Mesenchymal stem cell (in vitro differentiated cells and primary cell): ENCODE results near the gene THOC6.

Source experiments
- DNase-seq: peaks from one replicate; pipeline ENCODE4 v3.0.0-alpha.2; 2013
- H2AFZ ChIP-seq: one replicate; pipeline ENCODE4 v1.6.1; 2013; ENCODE audit warnings: low read depth, mild to moderate bottlenecking, control low read depth, inconsistent platforms, low read length, moderate library complexity
- H2AK5ac ChIP-seq: 2 replicates; pipeline ENCODE4 v1.6.1; 2013; ENCODE audit warnings: low read length, moderate library complexity, mild to moderate bottlenecking, inconsistent platforms; ENCODE audit not compliant: severe bottlenecking
- H2BK120ac ChIP-seq: one replicate; pipeline ENCODE4 v1.6.1; 2013; ENCODE audit warnings: low read depth, mild to moderate bottlenecking, inconsistent platforms, low read length, moderate library complexity
- H2BK12ac ChIP-seq, 2 experiments: one replicate each; pipeline ENCODE4 v1.6.1; 2013; ENCODE audit warnings: inconsistent platforms in 2 of 2, low read length in 2 of 2, mild to moderate bottlenecking in 2 of 2, moderate library complexity in 2 of 2, control low read depth in 1 of 2
- H2BK15ac ChIP-seq: one replicate; pipeline ENCODE4 v1.6.1; 2013; ENCODE audit warnings: mild to moderate bottlenecking, low read depth, inconsistent platforms; ENCODE audit not compliant: poor library complexity, severe bottlenecking
- H2BK5ac ChIP-seq: 2 replicates; pipeline ENCODE4 v1.6.1; 2013; ENCODE audit warnings: low read depth, mild to moderate bottlenecking, low read length, control low read depth, inconsistent platforms; ENCODE audit not compliant: poor library complexity, severe bottlenecking
- H3K14ac ChIP-seq, 2 experiments: one replicate each; pipeline ENCODE4 v1.6.1; 2013; ENCODE audit warnings: inconsistent platforms in 2 of 2, low read length in 2 of 2, control low read depth in 1 of 2, mild to moderate bottlenecking in 1 of 2, moderate library complexity in 1 of 2
- H3K18ac ChIP-seq, 2 experiments: one replicate each; pipeline ENCODE4 v1.6.1; 2013; ENCODE audit warnings: inconsistent platforms in 2 of 2, low read length in 2 of 2, control low read depth in 1 of 2, low read depth in 1 of 2, mild to moderate bottlenecking in 1 of 2
- H3K23ac ChIP-seq, 2 experiments: one replicate each; pipeline ENCODE4 v1.6.1; 2013; ENCODE audit warnings: inconsistent platforms in 2 of 2, low read length in 2 of 2, mild to moderate bottlenecking in 2 of 2, moderate library complexity in 2 of 2, control low read depth in 1 of 2
- H3K27ac ChIP-seq: 2 replicates; pipeline ENCODE4 v1.5.1; 2013; ENCODE audit warnings: mild to moderate bottlenecking, moderate library complexity, low read length, control low read depth, inconsistent platforms; ENCODE audit not compliant: poor library complexity, severe bottlenecking
- H3K27me3 ChIP-seq, 2 experiments: 2 replicates each; pipeline versions ENCODE4 v1.6.1 to v1.7.0; 2013; ENCODE audit warnings: low read length in 2 of 2, mild to moderate bottlenecking in 2 of 2, moderate library complexity in 2 of 2, control low read depth in 1 of 2, inconsistent platforms in 1 of 2; ENCODE audit not compliant: control insufficient read depth in 1 of 2, insufficient read depth in 1 of 2
- H3K36me3 ChIP-seq, 2 experiments: 2 replicates each; pipeline versions ENCODE4 v1.6.1 to v1.7.0; 2013; ENCODE audit warnings: low read length in 2 of 2, control low read depth in 1 of 2, inconsistent platforms in 1 of 2, low read depth in 1 of 2, mild to moderate bottlenecking in 1 of 2; ENCODE audit not compliant: insufficient read depth in 2 of 2, control insufficient read depth in 1 of 2
- H3K4ac ChIP-seq, 2 experiments: one replicate each; pipeline ENCODE4 v1.6.1; 2013; ENCODE audit warnings: inconsistent platforms in 2 of 2, low read length in 2 of 2, mild to moderate bottlenecking in 2 of 2, moderate library complexity in 2 of 2, control low read depth in 1 of 2, low read depth in 1 of 2
- H3K4me1 ChIP-seq: 2 replicates; pipeline ENCODE4 v1.6.1; 2013; ENCODE audit warnings: low read depth, low read length, control low read depth; ENCODE audit not compliant: control insufficient read depth, insufficient read depth
- H3K4me2 ChIP-seq: 2 replicates; pipeline ENCODE4 v1.6.1; 2013; ENCODE audit warnings: low read length, mild to moderate bottlenecking, inconsistent platforms; ENCODE audit not compliant: poor library complexity, severe bottlenecking
- H3K4me3 ChIP-seq, 2 experiments: 2 replicates each; pipeline versions ENCODE4 v1.5.1 to v1.7.0; 2013; ENCODE audit warnings: low read length in 2 of 2, mild to moderate bottlenecking in 2 of 2, control low read depth in 1 of 2, low read depth in 1 of 2; ENCODE audit not compliant: insufficient read depth in 1 of 2
- H3K79me1 ChIP-seq: replicated peaks from 2 replicates; pipeline ENCODE4 v1.6.1; 2013; ENCODE audit warnings: mild to moderate bottlenecking, control low read depth, low read length, inconsistent platforms; ENCODE audit not compliant: poor library complexity, severe bottlenecking
- H3K9ac ChIP-seq: 2 replicates; pipeline ENCODE4 v1.7.0; 2013; ENCODE audit warnings: mild to moderate bottlenecking, low read length, moderate library complexity
- H3K9me3 ChIP-seq: 2 replicates; pipeline ENCODE4 v1.7.0; 2013; ENCODE audit warnings: mild to moderate bottlenecking, low read length; ENCODE audit not compliant: control insufficient read depth
- H4K8ac ChIP-seq: one replicate; pipeline ENCODE4 v1.6.1; 2013; ENCODE audit warnings: inconsistent platforms, mild to moderate bottlenecking, low read length, moderate library complexity
- H4K91ac ChIP-seq: one replicate; pipeline ENCODE4 v1.6.1; 2013; ENCODE audit warnings: mild to moderate bottlenecking, low read length, inconsistent platforms
- WGBS: methylation state at CpG from one replicate; pipeline ENCODE4 v1.1.7; 2013; ENCODE audit warnings: mixed read lengths; 5-methylcytosine and 5-hydroxymethylcytosine counted together

Gene THOC6

GRCh38 chr16:3027983-3028715, 4.3 kb downstream of the THOC6 start:
- 11% methylated on average over 58 of the region's 58 CpGs for WGBS

DNA sequence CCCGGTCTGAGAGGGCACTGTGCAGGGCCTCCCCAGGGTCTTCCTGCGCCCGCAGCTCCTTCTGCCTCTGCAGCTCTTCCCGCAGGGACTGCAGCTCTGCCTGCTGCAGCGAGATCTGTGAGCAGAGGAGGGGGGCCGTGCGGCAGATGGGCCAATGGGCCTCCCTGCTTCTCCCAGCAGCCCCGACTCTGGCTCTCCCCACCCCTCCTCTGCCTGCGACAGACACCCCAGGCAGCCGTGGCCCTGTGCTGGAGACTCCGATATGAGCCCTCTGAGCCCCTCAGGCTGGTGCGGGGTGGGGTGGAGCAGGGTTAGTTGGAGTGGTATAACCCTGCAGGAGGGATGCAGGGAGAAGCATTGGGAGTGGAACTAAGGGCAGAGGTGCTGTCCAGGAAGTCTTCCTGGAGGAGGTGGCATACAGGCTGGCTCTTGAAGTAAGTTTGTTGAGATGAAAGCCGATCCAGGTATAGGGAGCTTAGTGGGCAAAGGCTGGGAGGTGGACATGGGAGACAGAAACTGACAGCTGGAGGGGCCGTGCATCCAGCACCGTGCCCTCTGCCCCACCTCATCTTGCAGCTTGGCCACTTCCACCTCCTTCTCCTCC, 5.0 kb downstream of the THOC6 start:
- Histone ChIP-seq H3K4ac (no peak overlapping the region), H3K27me3 (peaks cover 16 to 42% of the 10 kb centered on the region in 2 experiments), H2AK5ac (no peak overlapping the region), H4K91ac (no peak overlapping the region), H2BK5ac (no peak overlapping the region), H3K18ac (peak overlapping the region in 1 of 2 experiments; percentile 14), H3K27ac (no peak overlapping the region), H2BK120ac (no peak overlapping the region), H3K9ac (peak overlapping the region; percentile 38), H4K8ac (no peak overlapping the region), H2AFZ (no peak overlapping the region), H3K4me2 (no peak overlapping the region), H3K23ac (no peak overlapping the region), H3K4me1 (peaks cover 11% of the 10 kb centered on the region), H3K9me3 (no peaks in the 10 kb centered on the region), H3K36me3 (peaks cover 24 to 34% of the 10 kb centered on the region in 2 experiments), H3K4me3 (peak overlapping the region in 1 of 2 experiments; percentile 67), H2BK12ac (no peak overlapping the region), H3K14ac (no peak overlapping the region), H3K79me1 (peaks cover 4% of the 10 kb centered on the region), H2BK15ac (no peak overlapping the region)
- DNase-seq, result no peak
- WGBS, result 80% methylated on average over 13 of the region's 15 CpGs

More at GRCh38 chr16:3027983-3028715, 4.3 kb downstream of the THOC6 start:
- no peak overlapping the region for H3K9ac ChIP-seq
- H2AFZ ChIP-seq, result no peak overlapping the region
- peaks cover 10 to 36% of the 10 kb centered on the region in 2 experiments for H3K27me3 ChIP-seq
- H2AK5ac ChIP-seq, result no peak overlapping the region
- no peak overlapping the region for H3K4ac ChIP-seq
- H3K4me3 ChIP-seq, result peak overlapping the region in 1 of 2 experiments; percentile 22
- no peaks in the 10 kb centered on the region for H3K9me3 ChIP-seq
- peak overlapping the region; percentile 57 for H3K4me2 ChIP-seq
- no peak overlapping the region for H3K27ac ChIP-seq
- DNase-seq, result peak; percentile 69
- no peak overlapping the region for H2BK5ac ChIP-seq
- H4K91ac ChIP-seq, result no peak overlapping the region
- no peak overlapping the region for H3K23ac ChIP-seq
- H4K8ac ChIP-seq, result no peak overlapping the region
- H3K4me1 ChIP-seq, result peaks cover 18% of the 10 kb centered on the region
- peaks cover 4% of the 10 kb centered on the region for H3K79me1 ChIP-seq
- no peak overlapping the region for H2BK12ac ChIP-seq
- no peak overlapping the region for H2BK120ac ChIP-seq
- H2BK15ac ChIP-seq, result no peak overlapping the region
- peaks cover 24 to 40% of the 10 kb centered on the region in 2 experiments for H3K36me3 ChIP-seq
- H3K18ac ChIP-seq, result peak overlapping the region in 1 of 2 experiments; percentile 14
- H3K14ac ChIP-seq, result no peak overlapping the region

- Histone ChIP-seq H3K4me2 (no peak overlapping the region), H2BK120ac (no peak overlapping the region), H3K9ac (peak overlapping the region; percentile 38), H3K18ac (no peak overlapping the region), H3K27ac (no peak overlapping the region), H2BK5ac (no peak overlapping the region), H3K36me3 (peaks cover 24 to 34% of the 10 kb centered on the region in 2 experiments), H3K79me1 (peaks cover 4% of the 10 kb centered on the region), H3K4me3 (peak overlapping the region in 1 of 2 experiments; percentile 67), H3K4me1 (peaks cover 11% of the 10 kb centered on the region), H2AFZ (no peak overlapping the region), H2BK15ac (peak overlapping the region; percentile 9), H3K27me3 (peaks cover 24 to 51% of the 10 kb centered on the region in 2 experiments), H4K91ac (no peak overlapping the region), H3K14ac (no peak overlapping the region), H3K9me3 (no peaks in the 10 kb centered on the region), H2BK12ac (no peak overlapping the region), H2AK5ac (no peak overlapping the region), H4K8ac (no peak overlapping the region), H3K23ac (no peak overlapping the region), H3K4ac (no peak overlapping the region)
- DNase-seq, result no peak
- 90% methylated on average over 59 of the region's 59 CpGs for WGBS
Observed at GRCh38 chr16:3029491-3030221, 5.8 kb downstream of the THOC6 start.
